ENCODE measurements around the gene DOK3.

DNA sequence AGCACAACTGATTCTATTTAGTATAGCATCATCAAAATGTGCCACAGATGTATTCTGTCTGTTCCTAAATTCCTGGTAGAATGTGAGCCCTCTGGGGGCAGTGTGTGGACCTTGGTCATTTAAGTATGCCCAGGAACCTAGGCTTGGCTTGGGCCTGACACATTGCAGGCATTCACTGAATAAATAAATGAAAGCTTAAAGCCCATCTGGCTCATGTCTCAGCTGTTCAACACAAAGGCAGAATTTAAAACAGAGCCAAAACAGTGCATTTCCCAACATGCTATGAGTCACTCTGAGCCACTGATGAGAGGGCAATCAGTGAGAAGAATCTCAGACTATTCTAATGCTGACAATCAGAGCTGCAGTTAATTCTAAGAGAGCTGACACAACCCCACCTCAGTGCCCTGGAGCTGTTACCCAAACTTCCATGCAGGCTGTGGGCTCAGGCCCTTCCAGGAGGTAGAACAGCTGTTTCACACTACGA lies 36.7 kb upstream of the DOK3 start:
- TF ChIP-seq MTA2 (IDR thresholded peaks at IDR 0.05; ENCODE audit: low read depth) (no peak), BCL11A (IDR thresholded peaks at IDR 0.05; ENCODE audit: low read depth, low read length) (no peak), RCOR1 (conservative IDR thresholded peaks at IDR 0.05; ENCODE audit: low read depth, low read length) (no peak), POLR2A (IDR thresholded peaks at IDR 0.05; ENCODE audit: low read depth, low read length) (no peak), SREBF2 (IDR thresholded peaks at IDR 0.05; ENCODE audit: low read length) (no peak), NR2C2 (IDR thresholded peaks at IDR 0.05; ENCODE audit: borderline replicate concordance, control insufficient read depth, insufficient read length, low read depth) (no peak), CREM (IDR thresholded peaks at IDR 0.05; ENCODE audit: low read depth) (no peak)
- TF ChIP-seq, protein P1, sequence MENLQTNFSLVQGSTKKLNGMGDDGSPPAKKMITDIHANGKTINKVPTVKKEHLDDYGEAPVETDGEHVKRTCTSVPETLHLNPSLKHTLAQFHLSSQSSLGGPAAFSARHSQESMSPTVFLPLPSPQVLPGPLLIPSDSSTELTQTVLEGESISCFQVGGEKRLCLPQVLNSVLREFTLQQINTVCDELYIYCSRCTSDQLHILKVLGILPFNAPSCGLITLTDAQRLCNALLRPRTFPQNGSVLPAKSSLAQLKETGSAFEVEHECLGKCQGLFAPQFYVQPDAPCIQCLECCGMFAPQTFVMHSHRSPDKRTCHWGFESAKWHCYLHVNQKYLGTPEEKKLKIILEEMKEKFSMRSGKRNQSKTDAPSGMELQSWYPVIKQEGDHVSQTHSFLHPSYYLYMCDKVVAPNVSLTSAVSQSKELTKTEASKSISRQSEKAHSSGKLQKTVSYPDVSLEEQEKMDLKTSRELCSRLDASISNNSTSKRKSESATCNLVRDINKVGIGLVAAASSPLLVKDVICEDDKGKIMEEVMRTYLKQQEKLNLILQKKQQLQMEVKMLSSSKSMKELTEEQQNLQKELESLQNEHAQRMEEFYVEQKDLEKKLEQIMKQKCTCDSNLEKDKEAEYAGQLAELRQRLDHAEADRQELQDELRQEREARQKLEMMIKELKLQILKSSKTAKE (IDR thresholded peaks at IDR 0.05; ENCODE audit: low read depth, poor library complexity, severe bottlenecking), result no peak
- TF ChIP-seq, protein P2, sequence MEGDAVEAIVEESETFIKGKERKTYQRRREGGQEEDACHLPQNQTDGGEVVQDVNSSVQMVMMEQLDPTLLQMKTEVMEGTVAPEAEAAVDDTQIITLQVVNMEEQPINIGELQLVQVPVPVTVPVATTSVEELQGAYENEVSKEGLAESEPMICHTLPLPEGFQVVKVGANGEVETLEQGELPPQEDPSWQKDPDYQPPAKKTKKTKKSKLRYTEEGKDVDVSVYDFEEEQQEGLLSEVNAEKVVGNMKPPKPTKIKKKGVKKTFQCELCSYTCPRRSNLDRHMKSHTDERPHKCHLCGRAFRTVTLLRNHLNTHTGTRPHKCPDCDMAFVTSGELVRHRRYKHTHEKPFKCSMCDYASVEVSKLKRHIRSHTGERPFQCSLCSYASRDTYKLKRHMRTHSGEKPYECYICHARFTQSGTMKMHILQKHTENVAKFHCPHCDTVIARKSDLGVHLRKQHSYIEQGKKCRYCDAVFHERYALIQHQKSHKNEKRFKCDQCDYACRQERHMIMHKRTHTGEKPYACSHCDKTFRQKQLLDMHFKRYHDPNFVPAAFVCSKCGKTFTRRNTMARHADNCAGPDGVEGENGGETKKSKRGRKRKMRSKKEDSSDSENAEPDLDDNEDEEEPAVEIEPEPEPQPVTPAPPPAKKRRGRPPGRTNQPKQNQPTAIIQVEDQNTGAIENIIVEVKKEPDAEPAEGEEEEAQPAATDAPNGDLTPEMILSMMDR (IDR thresholded peaks at IDR 0.05 in 2 of 3, conservative IDR thresholded peaks at IDR 0.05 in 1 of 3; ENCODE audit: control insufficient read depth in 2 of 3, extremely low read depth in 1 of 3, insufficient read depth in 1 of 3, low read depth in 3 of 3, low read length in 3 of 3), result no peak

Measured in GM12878 (cell line).